ENCODE results near the gene MACF1. TPM values are rescaled to one million over a fixed set of nuclear protein-coding genes. Genes with fewer than 3 reads are reported as not detected.
A peak's percentile ranks its signal among the peaks of the same experiment; 100 is the strongest.

MACF1 gene
- total RNA-seq, 4 donors from 2014 or later = 386 to 627 (median 576) TPM

- no peak overlapping the region for H3K4me3 ChIP-seq
- intact Hi-C loops (cut with DNase I) = no loop called here
- H3K9me3 ChIP-seq = no peaks in the 10 kb centered on the region
- no peaks in the 10 kb centered on the region for H3K27me3 ChIP-seq
- TF ChIP-seq POLR2AphosphoS5 (IDR thresholded peaks at IDR 0.05) (no peak), POLR2A (IDR thresholded peaks at IDR 0.05; ENCODE audit: low read depth) (no peak), EP300 (IDR thresholded peaks at IDR 0.05) (no peak), CTCF (IDR thresholded peaks at IDR 0.05) (no peak)
- H3K27ac ChIP-seq (replicated peaks in 1 of 4) = no peak overlapping the region
- H3K4me1 ChIP-seq = peaks cover 13 to 69% (median 59%) of the 10 kb centered on the region in 4 donors
- H3K36me3 ChIP-seq = peaks cover 17 to 39% (median 29%) of the 10 kb centered on the region in 4 donors
- no peak for DNase-seq (ENCODE audit: extremely low spot score)
These were observed 216.0 kb downstream of the MACF1 start for GRCh38 chr1:39420493-39420892.

DNA sequence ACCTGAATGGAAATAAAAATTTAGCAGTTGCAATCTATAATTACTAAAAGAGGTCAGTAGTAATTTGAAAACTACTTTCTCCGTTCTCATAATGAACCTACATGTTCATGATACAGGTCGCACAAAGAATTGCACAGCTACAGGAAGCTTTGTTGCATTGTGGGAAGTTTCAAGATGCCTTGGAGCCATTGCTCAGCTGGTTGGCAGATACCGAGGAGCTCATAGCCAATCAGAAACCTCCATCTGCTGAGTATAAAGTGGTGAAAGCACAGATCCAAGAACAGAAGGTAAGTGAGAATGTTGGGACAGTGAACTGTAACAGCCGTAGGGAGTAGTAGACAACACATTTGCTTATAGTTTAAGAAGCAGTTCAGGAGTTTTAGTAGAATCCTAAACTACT lies 218.1 kb downstream of the MACF1 start:
- Histone ChIP-seq H3K4me3 (no peak overlapping the region), H3K27ac (replicated peaks in 1 of 4) (no peak overlapping the region), H3K36me3 (peaks cover 17 to 52% (median 35%) of the 10 kb centered on the region in 4 donors), H3K4me1 (peaks cover 19 to 69% (median 59%) of the 10 kb centered on the region in 4 donors), H3K27me3 (no peaks in the 10 kb centered on the region), H3K9me3 (no peaks in the 10 kb centered on the region)
- intact Hi-C loops (cut with DNase I) = no loop called here
- no peak for DNase-seq (ENCODE audit: extremely low spot score)
- 86% methylated on average over 4 of the region's 4 CpGs for WGBS
- TF ChIP-seq CTCF (IDR thresholded peaks at IDR 0.05) (no peak), POLR2AphosphoS5 (IDR thresholded peaks at IDR 0.05) (no peak), EP300 (IDR thresholded peaks at IDR 0.05) (no peak), POLR2A (IDR thresholded peaks at IDR 0.05; ENCODE audit: low read depth) (no peak)

DNA sequence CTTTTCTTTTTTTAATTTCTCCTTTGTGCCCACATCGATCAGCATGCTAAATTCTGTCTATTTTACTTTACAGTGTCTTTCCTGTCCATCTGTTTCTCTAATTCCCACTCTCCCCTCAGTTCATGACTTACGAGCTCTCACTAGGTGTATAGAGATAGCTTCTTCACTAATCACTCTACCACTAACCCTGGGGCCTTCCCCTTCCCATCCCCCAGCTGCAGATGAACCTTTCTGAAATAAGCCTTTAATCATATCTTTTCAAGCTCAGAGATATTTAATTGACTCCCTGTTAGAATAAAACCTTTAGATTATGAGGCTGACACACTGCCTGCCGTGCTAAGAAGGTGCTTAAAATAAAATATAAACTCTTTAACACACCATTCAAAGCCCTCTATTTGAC lies 220.7 kb downstream of the MACF1 start:
- TF ChIP-seq POLR2AphosphoS5 (IDR thresholded peaks at IDR 0.05) = no peak
- no peak for TF ChIP-seq EP300 (IDR thresholded peaks at IDR 0.05)
- no peak for TF ChIP-seq POLR2A (IDR thresholded peaks at IDR 0.05; ENCODE audit: low read depth)
- TF ChIP-seq CTCF (IDR thresholded peaks at IDR 0.05) = no peak
- Histone ChIP-seq H3K27me3 (no peaks in the 10 kb centered on the region), H3K9me3 (no peaks in the 10 kb centered on the region), H3K36me3 (peaks cover 38 to 78% (median 60%) of the 10 kb centered on the region in 4 donors), H3K4me1 (peaks cover 15 to 49% (median 46%) of the 10 kb centered on the region in 4 donors), H3K27ac (replicated peaks in 1 of 4) (peak overlapping the region in 3 of 4 donors; percentile 1 to 28 (median 14)), H3K4me3 (no peak overlapping the region)
- intact Hi-C loops (cut with DNase I) = no loop called here
- whole genome bisulfite sequencing = 75% methylated on average over 3 of the region's 3 CpGs
- DNase-seq (ENCODE audit: extremely low spot score) = no peak

GRCh38 chr1:39425634-39426033 lies 221.1 kb downstream of the MACF1 start:
- no peak overlapping the region for H3K4me3 ChIP-seq
- peaks cover 14 to 44% (median 41%) of the 10 kb centered on the region in 4 donors for H3K4me1 ChIP-seq
- intact Hi-C loops (cut with DNase I) = no loop called here
- no peaks in the 10 kb centered on the region for H3K9me3 ChIP-seq
- H3K27me3 ChIP-seq = no peaks in the 10 kb centered on the region
- peaks cover 42 to 82% (median 65%) of the 10 kb centered on the region in 4 donors for H3K36me3 ChIP-seq
- peak overlapping the region in 3 of 4 donors; percentile 1 to 28 (median 14) for H3K27ac ChIP-seq (replicated peaks in 1 of 4)
- DNase-seq (ENCODE audit: extremely low spot score) = no peak
- TF ChIP-seq POLR2A (IDR thresholded peaks at IDR 0.05; ENCODE audit: low read depth) (no peak), POLR2AphosphoS5 (IDR thresholded peaks at IDR 0.05) (no peak), CTCF (IDR thresholded peaks at IDR 0.05) (no peak), EP300 (IDR thresholded peaks at IDR 0.05) (no peak)

GRCh38 chr1:39426346-39426745 lies 221.9 kb downstream of the MACF1 start:
- peaks cover 44 to 89% (median 72%) of the 10 kb centered on the region in 4 donors for H3K36me3 ChIP-seq
- H3K27me3 ChIP-seq = no peaks in the 10 kb centered on the region
- DNase-seq (ENCODE audit: extremely low spot score) = no peak
- intact Hi-C loops (cut with DNase I) = no loop called here
- no peak for TF ChIP-seq POLR2A (IDR thresholded peaks at IDR 0.05; ENCODE audit: low read depth)
- TF ChIP-seq CTCF (IDR thresholded peaks at IDR 0.05) = no peak
- no peak for TF ChIP-seq EP300 (IDR thresholded peaks at IDR 0.05)
- no peak for TF ChIP-seq POLR2AphosphoS5 (IDR thresholded peaks at IDR 0.05)
- 88% methylated on average over 1 of the region's 1 CpG for WGBS
- H3K9me3 ChIP-seq = no peaks in the 10 kb centered on the region
- H3K27ac ChIP-seq (replicated peaks in 1 of 4) = peak overlapping the region in 1 of 4 donors; percentile 26
- H3K4me1 ChIP-seq = peaks cover 14 to 38% (median 34%) of the 10 kb centered on the region in 4 donors
- no peak overlapping the region for H3K4me3 ChIP-seq

All from esophagus muscularis mucosa (tissue), 4 donors.